ENCODE measurements around the gene FBXL12. TPM values are rescaled to one million over a fixed set of nuclear protein-coding genes. Genes with fewer than 3 reads are reported as not detected.
"Not testable (repeated sequence)": the region's sequence is repeated elsewhere in the genome, so short reads cannot be mapped to it uniquely, and the experiment has no call there.

FBXL12 gene
- total RNA-seq, 4 donors from 2014 or later: 16.7 to 37.1 (median 20.7) TPM

GRCh38 chr19:9834307-9834725, 15.4 kb upstream of the FBXL12 start:
- WGBS, 2 donors: 64 to 73% methylated on average over 6 of the region's 6 CpGs

GRCh38 chr19:9828551-9829063, 9.7 kb upstream of the FBXL12 start:
- Histone ChIP-seq H3K4me1 (peaks cover 12 to 18% of the 10 kb centered on the region in 2 donors), H3K4me3 (replicated peaks in 1 of 3) (peak overlapping the region; percentile 21 to 98 (median 77)), H3K9me3 (no peaks in the 10 kb centered on the region), H3K36me3 (no peaks in the 10 kb centered on the region), H3K27ac (no peak overlapping the region), H3K27me3 (no peaks in the 10 kb centered on the region)
- WGBS, 2 donors: 26 to 34% methylated on average over 10 to 13 of the region's 13 CpGs
- no peak for DNase-seq
- TF ChIP-seq POLR2A (IDR thresholded peaks at IDR 0.05) (no peak), CTCF (IDR thresholded peaks at IDR 0.05) (no peak)
- intact Hi-C loops (cut with DNase I): no loop called here

More at GRCh38 chr19:9834307-9834725, 15.4 kb upstream of the FBXL12 start:
- H3K4me1 ChIP-seq: peaks cover 7 to 10% of the 10 kb centered on the region in 2 donors
- peaks cover 0 to under 1% of the 10 kb centered on the region in 2 donors for H3K36me3 ChIP-seq
- no peaks in the 10 kb centered on the region for H3K9me3 ChIP-seq
- H3K27ac ChIP-seq: no peak overlapping the region
- TF ChIP-seq CTCF (IDR thresholded peaks at IDR 0.05) (no peak), POLR2A (IDR thresholded peaks at IDR 0.05) (no peak)
- intact Hi-C loops (cut with DNase I): no loop called here
- DNase-seq: no peak
- H3K27me3 ChIP-seq: no peaks in the 10 kb centered on the region
- H3K4me3 ChIP-seq (replicated peaks in 1 of 3): peak overlapping the region in 1 of 3 donors; percentile 88

- H3K36me3 ChIP-seq: no peaks in the 10 kb centered on the region
- H3K9me3 ChIP-seq: no peaks in the 10 kb centered on the region
- peak within 1 kb of the TSS in 2 of 3 donors; percentile 32 to 47 for H3K27ac ChIP-seq
- H3K4me1 ChIP-seq: peaks cover 12 to 18% of the 10 kb centered on the region in 2 donors
- 1 to 3% methylated on average over 22 to 60 of the region's 62 CpGs for WGBS, 2 donors
- peak; percentile 87 to 89 for DNase-seq
- TF ChIP-seq CTCF (IDR thresholded peaks at IDR 0.05) (no peak), POLR2A (IDR thresholded peaks at IDR 0.05) (peak in 1 of 2 donors; percentile 77)
- intact Hi-C loops (cut with DNase I): no loop called here
- H3K4me3 ChIP-seq (replicated peaks in 1 of 3): peak within 1 kb of the TSS; percentile 21 to 98 (median 77)
- H3K27me3 ChIP-seq: no peaks in the 10 kb centered on the region
These were observed 8.7 kb upstream of the FBXL12 start, which contains the start of gene UBL5 for GRCh38 chr19:9827289-9828238. Gene UBL5, plus strand, starts transcription at chr19:9827918. Its CDS starts 420 bp downstream, at chr19:9828338.

- Histone ChIP-seq H3K27ac (no peak overlapping the region), H3K4me1 (peaks cover 12 to 19% of the 10 kb centered on the region in 2 donors), H3K27me3 (no peaks in the 10 kb centered on the region), H3K36me3 (no peaks in the 10 kb centered on the region), H3K9me3 (no peaks in the 10 kb centered on the region), H3K4me3 (replicated peaks in 1 of 3) (no peak overlapping the region)
- TF ChIP-seq CTCF (IDR thresholded peaks at IDR 0.05) (no peak), POLR2A (IDR thresholded peaks at IDR 0.05) (no peak)
- 83 to 89% methylated on average over 5 of the region's 5 CpGs for WGBS, 2 donors
- no peak for DNase-seq
- intact Hi-C loops (cut with DNase I): no loop called here
These were observed 4.9 kb upstream of the FBXL12 start for GRCh38 chr19:9823816-9824215.

GRCh38 chr19:9820034-9820433, 1.2 kb upstream of the FBXL12 start:
- 94 to 95% methylated on average over 8 of the region's 8 CpGs for WGBS, 2 donors
- H3K36me3 ChIP-seq; DNase-seq; H3K4me3 ChIP-seq (replicated peaks in 1 of 3); H3K27me3 ChIP-seq; H3K9me3 ChIP-seq; intact Hi-C loops (cut with DNase I): not testable (repeated sequence)
- Histone ChIP-seq H3K27ac (peak overlapping the region in 1 of 3 donors; percentile 84), H3K4me1 (peaks cover 9 to 12% of the 10 kb centered on the region in 2 donors)

Measured in thyroid gland (tissue), 4 donors.